OCI-LY7 (cell line): ENCODE data around the gene KLRC2. TPM values are rescaled to one million over a fixed set of nuclear protein-coding genes. Genes with fewer than 3 reads are reported as not detected.
A peak's percentile ranks its signal among the peaks of the same experiment; 100 is the strongest.
"Not testable (repeated sequence)": the region's sequence is repeated elsewhere in the genome, so short reads cannot be mapped to it uniquely, and the experiment has no call there.

ENCODE experiments used
- BruUV-seq: library from RNA; stranded (reverse); fragments of 400-500 nt; replicated peaks from 2 replicates; lab custom pipeline; 2021; lab: Mats Ljungman, UMichigan
- CTCF ChIA-PET: fragments of 300-600 bp; sonication (Branson Sonifier 250); formaldehyde crosslinking; loops from one replicate; lab custom pipeline; 2022; ENCODE audit warnings: antibody characterized with exemption; ENCODE audit not compliant: unreplicated experiment; lab: Charles Lee
- POLR2A ChIA-PET: fragments of 300-600 bp; sonication (Branson Sonifier 250); formaldehyde crosslinking; loops from one replicate; lab custom pipeline; 2022; ENCODE audit warnings: antibody characterized with exemption; lab: Charles Lee
- DNase-seq: peaks from one replicate; pipeline ENCODE4 v3.0.0-alpha.2; 2015; ENCODE audit warnings: low spot score
- H2AFZ ChIP-seq: fragments of 200-600 bp; sonication (generic), shearing (Covaris generic); 2 replicates; pipeline ENCODE4 v1.6.1; 2014; ENCODE audit warnings: mild to moderate bottlenecking, antibody characterized with exemption, low read length, moderate library complexity
- H3K27ac ChIP-seq: fragments of 200-600 bp; sonication (generic); 2 replicates; pipeline ENCODE4 v1.5.1; 2014; ENCODE audit warnings: mixed run types, low read depth, mild to moderate bottlenecking, moderate library complexity, low read length, inconsistent platforms; ENCODE audit not compliant: poor library complexity, severe bottlenecking
- H3K36me3 ChIP-seq: fragments of 200-600 bp; sonication (generic); 2 replicates; pipeline ENCODE4 v1.6.1; 2014; ENCODE audit warnings: mild to moderate bottlenecking, antibody characterized with exemption, low read length, moderate library complexity, mixed read lengths; ENCODE audit not compliant: insufficient read depth
- H3K4me1 ChIP-seq: fragments of 200-600 bp; sonication (generic); 2 replicates; pipeline ENCODE4 v1.5.1; 2014; ENCODE audit warnings: mild to moderate bottlenecking, low read length; ENCODE audit not compliant: insufficient read depth, poor library complexity, severe bottlenecking
- H3K4me2 ChIP-seq: fragments of 200-600 bp; sonication (generic); 2 replicates; pipeline ENCODE4 v1.6.1; 2014; ENCODE audit warnings: mild to moderate bottlenecking, low read length
- H3K4me3 ChIP-seq: fragments of 200-600 bp; sonication (generic); 2 replicates; pipeline ENCODE4 v1.5.1; 2014; ENCODE audit warnings: mild to moderate bottlenecking, low read depth, low read length; ENCODE audit not compliant: poor library complexity, severe bottlenecking
- H3K79me2 ChIP-seq: fragments of 200-600 bp; sonication (generic); 2 replicates; pipeline ENCODE4 v1.6.1; 2016; ENCODE audit warnings: low read depth, mild to moderate bottlenecking, low read length, moderate library complexity, mixed read lengths; ENCODE audit not compliant: insufficient read depth
- H3K9me2 ChIP-seq: fragments of 200-600 bp; sonication (generic); 2 replicates; pipeline ENCODE4 v1.6.1; 2016; ENCODE audit warnings: mild to moderate bottlenecking, low read length, mixed read lengths; ENCODE audit not compliant: insufficient read depth
- H3K9me3 ChIP-seq: fragments of 200-600 bp; sonication (generic); 2 replicates; pipeline ENCODE4 v1.6.1; 2014; ENCODE audit warnings: mild to moderate bottlenecking, mixed run types, low read length, mixed read lengths
- H4K20me1 ChIP-seq: fragments of 200-600 bp; sonication (generic); 2 replicates; pipeline ENCODE4 v1.6.1; 2014; ENCODE audit warnings: mild to moderate bottlenecking, antibody characterized with exemption, low read length, moderate library complexity, mixed read lengths; ENCODE audit not compliant: insufficient read depth
- CTCF ChIP-seq: fragments of 200-600 bp; sonication (generic); conservative IDR thresholded peaks from 2 replicates; pipeline ENCODE4 v1.5.1; 2014; ENCODE audit warnings: mild to moderate bottlenecking, antibody characterized with exemption, low read length, moderate library complexity, mixed read lengths
- EZH2phosphoT487 ChIP-seq: fragments of 200-600 bp; sonication (generic); IDR thresholded peaks from 2 replicates; pipeline ENCODE4 v1.6.1; 2018; ENCODE audit warnings: low read depth, borderline replicate concordance, mild to moderate bottlenecking, mixed run types, antibody characterized with exemption, low read length, moderate library complexity, mixed read lengths
- intact Hi-C: fragments of 100-400 bp; cut with micrococcal nuclease; formaldehyde crosslinking; loops from one replicate; pipeline ENCODE4 v1.10.0; 2022; ENCODE audit not compliant: unreplicated experiment
- total RNA-seq, 2 experiments: library from RNA; depleted of rRNA in 1 of 2; stranded (reverse); fragments of >200 nt in 1 of 2; shearing (Covaris generic) in 1 of 2; gene quantifications; 2 replicates each; pipeline ENCODE4 v1.2.3, GENCODE V29; 2014 to 2022

Gene KLRC2
- total RNA-seq, 2 experiments from 2014 or later = not detected

GRCh38 chr12:10395390-10395998 lies 40.3 kb downstream of the KLRC2 start:
- Histone ChIP-seq H3K79me2 (peaks cover 50% of the 10 kb centered on the region), H3K36me3 (peaks cover 24% of the 10 kb centered on the region), H3K4me2 (peak overlapping the region; percentile 100), H3K9me3 (peaks cover 11% of the 10 kb centered on the region; the same call in 1 of the 2 replicates), H4K20me1 (no peaks in the 10 kb centered on the region), H3K4me1 (peaks cover 74% of the 10 kb centered on the region), H2AFZ (peak overlapping the region; percentile 69; the same call in 1 of the 2 replicates), H3K4me3 (peak overlapping the region; percentile 79), H3K27ac (peak overlapping the region; percentile 97), H3K9me2 (no peaks in the 10 kb centered on the region)
- CTCF ChIA-PET = interaction anchor here (0.6 kb wide), 1 partner anchor 1365 kb away, joined by 4 read pairs; no protein-coding TSS in a partner anchor
- POLR2A ChIA-PET = interaction anchor here (0.6 to 4.3 kb wide), 11 partner anchors 8 to 726 kb away, joined by 3 to 36 read pairs (median 6); partner anchors contain the start of gene CLEC2D
- DNase-seq = peak; percentile 83
- no TSS peak for BruUV-seq
- TF ChIP-seq CTCF = no peak
- intact Hi-C loops = loop anchor here (1.0 to 10.0 kb wide), 5 partner anchors 13 to 1959 kb away; partner anchors contain the start of genes BORCS5, KLRC4, MANSC1 and RIMKLB

DNA sequence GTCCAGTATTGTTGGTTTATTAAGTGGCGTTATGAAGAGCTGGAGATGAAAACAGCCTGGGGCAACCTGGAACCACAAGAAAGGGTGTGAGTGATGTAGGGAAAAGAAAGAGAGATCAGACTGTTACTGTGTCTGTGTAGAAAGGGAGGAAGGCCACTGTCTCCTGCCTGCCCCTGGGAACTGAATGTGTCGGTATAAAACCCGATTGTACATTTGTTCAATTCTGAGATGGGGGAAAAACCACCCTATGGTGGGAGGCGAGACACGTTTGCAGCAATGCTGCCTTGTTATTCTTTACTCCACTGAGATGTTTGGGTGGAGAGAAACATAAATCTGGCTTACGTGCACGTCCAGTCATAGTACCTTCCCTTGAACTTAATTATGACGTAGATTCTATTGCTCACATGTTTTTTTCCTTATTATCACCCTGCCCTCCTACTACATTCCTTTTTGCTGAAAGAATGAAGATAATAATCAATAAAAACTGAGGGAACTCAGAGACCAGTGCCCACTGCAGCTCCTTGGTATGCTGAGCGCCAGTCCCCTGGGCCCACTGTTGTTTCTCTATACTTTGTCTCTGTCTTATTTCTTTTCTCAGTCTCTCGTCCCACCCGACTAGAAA lies 41.2 kb downstream of the KLRC2 start:
- Histone ChIP-seq H3K79me2 (peaks cover 46% of the 10 kb centered on the region), H2AFZ (peak overlapping the region; percentile 69; the same call in 1 of the 2 replicates), H3K4me3 (peak overlapping the region; percentile 79), H3K27ac (peak overlapping the region; percentile 97), H3K4me2 (peak overlapping the region; percentile 100), H3K4me1 (peaks cover 78% of the 10 kb centered on the region), H3K36me3 (peaks cover 15% of the 10 kb centered on the region)
- BruUV-seq, H3K9me3 ChIP-seq, DNase-seq, H3K9me2 ChIP-seq, H4K20me1 ChIP-seq: not testable (repeated sequence)
- CTCF ChIA-PET = interaction anchor here (1.6 kb wide), 1 partner anchor 30 kb away, joined by 5 read pairs; no protein-coding TSS in a partner anchor
- POLR2A ChIA-PET = interaction anchor here (0.5 to 4.3 kb wide), 10 partner anchors 12 to 267 kb away, joined by 3 to 36 read pairs (median 5); no protein-coding TSS in a partner anchor
- intact Hi-C loops = loop anchor here (1.0 to 10.0 kb wide), 6 partner anchors 14 to 1960 kb away; partner anchors contain the start of genes BORCS5, CLEC2D, KLRC4 and MANSC1

- peaks cover 46% of the 10 kb centered on the region for H3K79me2 ChIP-seq
- H3K27ac ChIP-seq = peak overlapping the region; percentile 97
- H3K4me3 ChIP-seq = peak overlapping the region; percentile 27
- H4K20me1 ChIP-seq = no peaks in the 10 kb centered on the region
- ChIA-PET CTCF (interaction anchor here (1.6 kb wide), 1 partner anchor 29 kb away, joined by 5 read pairs; no protein-coding TSS in a partner anchor), POLR2A (interaction anchor here (0.7 to 3.5 kb wide), 11 partner anchors 9 to 724 kb away, joined by 3 to 36 read pairs (median 5); no protein-coding TSS in a partner anchor)
- H2AFZ ChIP-seq = peak overlapping the region; percentile 40
- H3K9me3 ChIP-seq = no peaks in the 10 kb centered on the region
- no TSS peak for BruUV-seq
- H3K4me2 ChIP-seq = peak overlapping the region; percentile 100
- no peaks in the 10 kb centered on the region for H3K9me2 ChIP-seq
- intact Hi-C loops = loop anchor here (5.0 to 10.0 kb wide), 3 partner anchors 726 to 1962 kb away; partner anchors contain the start of genes BORCS5, CLEC2D, MANSC1 and RIMKLB
- DNase-seq = no peak
- TF ChIP-seq EZH2phosphoT487 (no peak), CTCF (no peak)
- peaks cover 72% of the 10 kb centered on the region for H3K4me1 ChIP-seq
- 0 out of 2 replicates have a peak, but pooled peaks cover 5% of the 10 kb centered on the region for H3K36me3 ChIP-seq
Measured at GRCh38 chr12:10393291-10393690, 42.5 kb downstream of the KLRC2 start.
